B cell (primary cell): ENCODE measurements around the gene SMIM12. TPM values are rescaled to one million over a fixed set of nuclear protein-coding genes. Genes with fewer than 3 reads are reported as not detected.

Experiments used
- ATAC-seq: fragments of 200-7000 bp; cut with Tn5 transposase; one replicate; pipeline ENCODE4 v1.10.0; 2021; ENCODE audit warnings: low read depth, mild to moderate bottlenecking, moderate number of reproducible peaks, moderate library complexity
- CTCF ChIA-PET: fragments of 350-600 bp; sonication (Branson Sonifier 250); formaldehyde crosslinking; loops from one replicate; lab custom pipeline; 2021; ENCODE audit warnings: antibody characterized with exemption, inconsistent platforms; lab: Charles Lee
- POLR2A ChIA-PET: fragments of 350-600 bp; sonication (Branson Sonifier 250); formaldehyde crosslinking; loops from one replicate; lab custom pipeline; 2021; ENCODE audit warnings: antibody characterized with exemption; lab: Charles Lee
- DNase-seq: peaks from one replicate; pipeline ENCODE4 v3.0.0; 2013
- H2AFZ ChIP-seq: 2 replicates; pipeline ENCODE4 v1.6.1; 2012; ENCODE audit warnings: mild to moderate bottlenecking, low read depth, low read length; ENCODE audit not compliant: insufficient read depth, poor library complexity, severe bottlenecking
- H3K27ac ChIP-seq, 2 donors: 1 replicate in 1 of 2; 2 replicates in 1 of 2; pipeline ENCODE4 v1.5.1; 2012 to 2013; ENCODE audit warnings: low read length in 2 of 2, mild to moderate bottlenecking in 2 of 2, moderate library complexity in 1 of 2
- H3K27me3 ChIP-seq, 4 experiments: fragments of 200-600 bp in 1 of 4; sonication (generic) in 1 of 4; replicated peaks in 1 of 4; 1 replicate in 2 of 4; 2 replicates in 2 of 4; pipeline versions ENCODE4 v1.6.1 to v1.7.0; 2013 to 2016; ENCODE audit warnings: low read length in 3 of 4, mild to moderate bottlenecking in 2 of 4, mixed read lengths in 1 of 4, moderate library complexity in 1 of 4; ENCODE audit not compliant: insufficient read depth in 4 of 4, control insufficient read depth in 3 of 4; ENCODE audit errors: control extremely low read depth in 1 of 4
- H3K36me3 ChIP-seq, 2 experiments: replicated peaks in 1 of 2; 1 replicate in 1 of 2; 2 replicates in 1 of 2; pipeline versions ENCODE4 v1.6.1 to v1.7.1; 2013; ENCODE audit warnings: low read length in 1 of 2; ENCODE audit not compliant: insufficient read depth in 2 of 2, control insufficient read depth in 1 of 2; ENCODE audit errors: control extremely low read depth in 1 of 2, extremely low read depth in 1 of 2
- H3K4me1 ChIP-seq, 2 donors: fragments of 200-600 bp in 1 of 2; sonication (generic) in 1 of 2; 1 replicate in 1 of 2; 2 replicates in 1 of 2; pipeline versions ENCODE4 v1.5.1 to v1.6.1; 2013 to 2017; ENCODE audit warnings: low read length in 2 of 2; ENCODE audit not compliant: control insufficient read depth in 2 of 2, insufficient read depth in 2 of 2
- H3K4me2 ChIP-seq: replicated peaks from 2 replicates; pipeline ENCODE3; 2012; ENCODE audit warnings: mild to moderate bottlenecking, low read depth, low read length; ENCODE audit not compliant: poor library complexity, severe bottlenecking
- H3K4me3 ChIP-seq, 5 experiments: fragments of 200-600 bp in 1 of 5; sonication (generic) in 1 of 5; 1 replicate in 3 of 5; 2 replicates in 2 of 5; pipeline versions ENCODE4 v1.5.1 to v1.7.0; 2011 to 2016; ENCODE audit warnings: low read length in 4 of 5, mild to moderate bottlenecking in 4 of 5, low read depth in 2 of 5, control low read depth in 1 of 5, moderate library complexity in 1 of 5; ENCODE audit not compliant: insufficient read depth in 1 of 5; ENCODE audit errors: control extremely low read depth in 1 of 5, extremely low read depth in 1 of 5
- H3K79me2 ChIP-seq: fragments of 200-600 bp; sonication (generic); one replicate; pipeline ENCODE4 v1.6.0; 2016; ENCODE audit warnings: low read length; ENCODE audit not compliant: control insufficient read depth, insufficient read depth
- H3K9ac ChIP-seq: fragments of 200-600 bp; sonication (generic); 2 replicates; pipeline ENCODE4 v1.6.1; 2017; ENCODE audit warnings: mild to moderate bottlenecking, low read length, moderate library complexity
- H3K9me3 ChIP-seq, 3 donors: one replicate each; pipeline versions ENCODE4 v1.6.1 to v1.7.1; 2013; ENCODE audit warnings: low read length in 2 of 3; ENCODE audit not compliant: control insufficient read depth in 2 of 3, insufficient read depth in 1 of 3; ENCODE audit errors: control extremely low read depth in 1 of 3
- H4K20me1 ChIP-seq: 2 replicates; pipeline ENCODE4 v1.6.0; 2012; ENCODE audit warnings: mild to moderate bottlenecking, low read length; ENCODE audit not compliant: insufficient read depth, control insufficient read depth, poor library complexity, severe bottlenecking
- H3K27ac Mint-ChIP-seq: one replicate; pipeline ENCODE4 v1.8.0; 2021; ENCODE audit warnings: mixed read lengths
- H3K27me3 Mint-ChIP-seq: one replicate; pipeline ENCODE4 v1.8.0; 2021; ENCODE audit warnings: mixed read lengths
- H3K4me1 Mint-ChIP-seq: one replicate; pipeline ENCODE4 v1.8.0; 2021; ENCODE audit warnings: mixed read lengths
- H3K4me3 Mint-ChIP-seq: one replicate; pipeline ENCODE4 v1.8.0; 2021; ENCODE audit warnings: mixed read lengths
- H3K9me3 Mint-ChIP-seq: one replicate; pipeline ENCODE4 v1.8.0; 2022; ENCODE audit warnings: mixed read lengths; ENCODE audit not compliant: insufficient read depth
- EZH2 ChIP-seq: IDR thresholded peaks from 2 replicates; pipeline ENCODE4 v1.6.1; 2012; ENCODE audit warnings: borderline replicate concordance, low read depth, mild to moderate bottlenecking, moderate library complexity, low read length; ENCODE audit not compliant: insufficient read depth, poor library complexity, severe bottlenecking
- WGBS: methylation state at CpG from one replicate; pipeline ENCODE4 v1.1.5; 2013; ENCODE audit warnings: missing lambda C conversion rate; ENCODE audit not compliant: insufficient coverage; 5-methylcytosine and 5-hydroxymethylcytosine counted together
- intact Hi-C: fragments of 100-400 bp; cut with micrococcal nuclease; formaldehyde crosslinking; loops from one replicate; pipeline ENCODE4 v1.10.0; 2022
- polyA plus RNA-seq: library from polyadenylated mRNA; depleted of rRNA; stranded (reverse); fragments of >200 nt; gene quantifications from 2 replicates; pipeline ENCODE4 v1.2.3, GENCODE V29; 2012
- total RNA-seq, 2 donors: library from RNA; stranded (reverse); fragments of 120-200 nt in 1 of 2; gene quantifications; 1 replicate in 1 of 2; 2 replicates in 1 of 2; pipeline versions ENCODE4 v1.2.3 to v1.2.4, GENCODE V29; 2013 to 2022
- TF ChIP-seq, protein P1 (sequence below): fragments of 200-600 bp; IDR thresholded peaks from one replicate; pipeline ENCODE4 v1.8.0; 2022; ENCODE audit warnings: antibody characterized with exemption, mild to moderate bottlenecking

Gene SMIM12
- total and polyA plus RNA-seq, 2 donors (not counting 1 experiment from before 2014, with no cell fraction given), result 26.2 to 33.1 TPM

DNA sequence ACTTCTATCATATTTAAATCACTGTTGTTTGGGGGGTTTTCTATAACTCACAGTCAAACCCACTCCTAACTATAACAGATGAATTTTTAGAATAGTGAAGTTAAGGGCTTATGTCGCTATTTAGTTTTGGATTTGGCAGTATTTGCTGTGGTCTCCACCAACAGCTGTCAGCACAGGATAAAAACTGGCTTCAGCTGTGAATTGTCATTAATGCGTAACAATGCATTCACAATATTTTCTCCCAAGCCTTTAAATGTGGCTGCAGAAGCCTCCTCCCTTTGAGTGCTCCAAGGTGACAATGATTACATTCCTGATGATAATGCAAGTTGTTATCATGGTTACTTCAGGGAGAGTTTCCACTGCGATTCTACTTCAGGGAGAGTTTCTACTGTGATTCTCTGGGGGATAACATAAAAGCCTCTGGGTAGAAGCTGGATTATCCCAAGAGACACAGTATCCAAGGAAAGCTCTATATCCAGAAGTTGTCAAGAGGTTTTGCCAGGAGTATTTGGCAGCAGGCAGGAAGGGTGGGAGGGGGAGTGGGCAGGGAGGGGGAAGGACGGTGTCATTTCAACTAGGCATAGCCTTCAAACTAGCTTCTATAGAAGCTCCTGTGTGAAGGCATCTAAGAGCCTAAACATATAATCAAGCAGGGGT lies 14.9 kb upstream of the SMIM12 start:
- no peaks in the 10 kb centered on the region for H3K27me3 ChIP-seq
- Mint-ChIP-seq H3K27me3 (peaks cover 28% of the 10 kb centered on the region), H3K4me1 (peaks cover 5% of the 10 kb centered on the region), H3K9me3 (no peaks in the 10 kb centered on the region), H3K4me3 (no peak overlapping the region), H3K27ac (no peak overlapping the region)
- TF ChIP-seq EZH2, result no peak
- TF ChIP-seq, protein P1, sequence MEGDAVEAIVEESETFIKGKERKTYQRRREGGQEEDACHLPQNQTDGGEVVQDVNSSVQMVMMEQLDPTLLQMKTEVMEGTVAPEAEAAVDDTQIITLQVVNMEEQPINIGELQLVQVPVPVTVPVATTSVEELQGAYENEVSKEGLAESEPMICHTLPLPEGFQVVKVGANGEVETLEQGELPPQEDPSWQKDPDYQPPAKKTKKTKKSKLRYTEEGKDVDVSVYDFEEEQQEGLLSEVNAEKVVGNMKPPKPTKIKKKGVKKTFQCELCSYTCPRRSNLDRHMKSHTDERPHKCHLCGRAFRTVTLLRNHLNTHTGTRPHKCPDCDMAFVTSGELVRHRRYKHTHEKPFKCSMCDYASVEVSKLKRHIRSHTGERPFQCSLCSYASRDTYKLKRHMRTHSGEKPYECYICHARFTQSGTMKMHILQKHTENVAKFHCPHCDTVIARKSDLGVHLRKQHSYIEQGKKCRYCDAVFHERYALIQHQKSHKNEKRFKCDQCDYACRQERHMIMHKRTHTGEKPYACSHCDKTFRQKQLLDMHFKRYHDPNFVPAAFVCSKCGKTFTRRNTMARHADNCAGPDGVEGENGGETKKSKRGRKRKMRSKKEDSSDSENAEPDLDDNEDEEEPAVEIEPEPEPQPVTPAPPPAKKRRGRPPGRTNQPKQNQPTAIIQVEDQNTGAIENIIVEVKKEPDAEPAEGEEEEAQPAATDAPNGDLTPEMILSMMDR, result no peak
- no peaks in the 10 kb centered on the region for H4K20me1 ChIP-seq
- H3K4me3 ChIP-seq, result no peak overlapping the region
- DNase-seq, result no peak
- ChIA-PET CTCF (interaction anchor here (1.0 kb wide), 1 partner anchor 8 kb away, joined by 4 read pairs; no protein-coding TSS in a partner anchor), POLR2A (no interaction called here)
- no peak for ATAC-seq
- no peak overlapping the region for H3K9ac ChIP-seq
- no peaks in the 10 kb centered on the region for H3K79me2 ChIP-seq
- no peak overlapping the region for H3K27ac ChIP-seq
- intact Hi-C loops, result no loop called here
- no peak overlapping the region for H2AFZ ChIP-seq
- H3K36me3 ChIP-seq, result no peaks in the 10 kb centered on the region
- H3K4me2 ChIP-seq, result no peak overlapping the region
- no CpG with 5 or more reads among the region's 4 CpGs for WGBS
- H3K4me1 ChIP-seq, result no peaks in the 10 kb centered on the region
- no peaks in the 10 kb centered on the region for H3K9me3 ChIP-seq

DNA sequence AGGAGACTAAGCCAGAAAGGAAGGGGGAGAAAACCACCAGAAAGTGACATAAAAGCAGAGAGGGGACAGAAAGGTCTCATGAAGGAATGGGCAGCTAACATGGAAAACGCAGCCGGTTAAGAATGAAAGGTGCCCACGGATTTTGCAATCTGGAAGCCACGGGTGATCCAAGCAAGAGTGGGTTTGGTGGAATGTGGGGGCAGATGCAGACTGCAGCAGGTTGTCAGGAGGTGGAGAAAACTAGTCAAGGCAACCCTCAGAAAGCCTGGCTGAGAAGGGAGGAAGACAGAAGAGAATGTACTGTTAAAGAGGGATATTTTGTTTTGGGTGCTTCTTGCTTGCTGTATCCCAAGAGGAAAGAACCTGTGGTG lies 12.6 kb upstream of the SMIM12 start:
- Histone ChIP-seq H2AFZ (no peak overlapping the region), H3K36me3 (no peaks in the 10 kb centered on the region), H3K79me2 (no peaks in the 10 kb centered on the region), H3K4me2 (no peak overlapping the region), H3K27me3 (no peaks in the 10 kb centered on the region), H3K4me1 (peaks cover under 1 to 2% of the 10 kb centered on the region in 2 donors), H3K9ac (no peak overlapping the region), H4K20me1 (no peaks in the 10 kb centered on the region), H3K9me3 (no peaks in the 10 kb centered on the region), H3K4me3 (no peak overlapping the region), H3K27ac (no peak overlapping the region)
- DNase-seq (no peak), ATAC-seq (no peak)
- peaks cover 12% of the 10 kb centered on the region for H3K4me1 Mint-ChIP-seq
- POLR2A ChIA-PET, result no interaction called here
- H3K27me3 Mint-ChIP-seq, result peaks cover 28% of the 10 kb centered on the region
- no peak overlapping the region for H3K4me3 Mint-ChIP-seq
- no peaks in the 10 kb centered on the region for H3K9me3 Mint-ChIP-seq
- H3K27ac Mint-ChIP-seq, result no peak overlapping the region
- TF ChIP-seq, protein P1, result no peak
- TF ChIP-seq EZH2, result no peak
- WGBS, result 88% methylated on average over 4 of the region's 4 CpGs
- intact Hi-C loops, result no loop called here
- CTCF ChIA-PET, result interaction anchor here (1.1 kb wide), 1 partner anchor 13 kb away, joined by 3 read pairs; the partner anchor contains the start of gene SMIM12
